CD4-positive, alpha-beta T cell treated with Interleukin-17A for 1 hour (primary cell): ENCODE measurements around the gene SYT7.
A peak's percentile ranks its signal among the peaks of the same experiment; 100 is the strongest.

ENCODE experiments used
- DNase-seq: peaks from one replicate; pipeline ENCODE4 v3.0.0-alpha.2; 2020

The SYT7 gene

DNA sequence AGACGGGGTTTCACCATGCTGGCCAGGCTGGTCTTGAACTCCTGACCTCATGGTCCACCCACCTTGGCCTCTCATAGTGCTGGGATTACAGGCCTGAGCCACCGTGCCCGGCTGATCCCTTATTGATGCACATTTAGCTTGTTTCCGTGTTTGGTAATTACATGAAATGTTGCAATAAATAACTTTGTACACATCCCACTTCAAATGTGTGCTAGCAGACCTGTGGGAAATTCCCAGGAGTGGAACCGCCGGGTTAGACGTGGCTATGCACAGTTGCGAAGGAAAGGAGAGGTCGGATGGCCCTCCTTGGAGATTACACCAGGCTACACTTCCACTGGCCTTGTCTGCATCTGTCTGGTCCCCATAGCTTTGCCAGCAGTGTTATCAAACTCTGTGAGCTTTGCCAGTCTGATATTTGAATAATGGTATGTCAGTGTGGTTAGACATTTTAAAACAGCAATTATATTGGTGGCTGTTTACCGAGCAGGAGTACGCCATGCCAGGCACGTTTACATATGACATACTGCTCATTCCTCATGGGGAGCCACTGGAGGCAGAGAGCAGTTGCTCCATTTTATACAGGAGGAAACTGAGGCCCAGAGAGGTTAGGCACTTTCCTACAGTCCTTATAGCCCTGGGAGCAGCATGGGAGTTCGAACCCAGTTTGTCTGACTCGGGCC is 27.2 kb upstream of the SYT7 start:
- DNase-seq, result no peak

GRCh38 chr11:61607426-61607825 is 26.6 kb upstream of the SYT7 start:
- DNase-seq, result no peak

DNA sequence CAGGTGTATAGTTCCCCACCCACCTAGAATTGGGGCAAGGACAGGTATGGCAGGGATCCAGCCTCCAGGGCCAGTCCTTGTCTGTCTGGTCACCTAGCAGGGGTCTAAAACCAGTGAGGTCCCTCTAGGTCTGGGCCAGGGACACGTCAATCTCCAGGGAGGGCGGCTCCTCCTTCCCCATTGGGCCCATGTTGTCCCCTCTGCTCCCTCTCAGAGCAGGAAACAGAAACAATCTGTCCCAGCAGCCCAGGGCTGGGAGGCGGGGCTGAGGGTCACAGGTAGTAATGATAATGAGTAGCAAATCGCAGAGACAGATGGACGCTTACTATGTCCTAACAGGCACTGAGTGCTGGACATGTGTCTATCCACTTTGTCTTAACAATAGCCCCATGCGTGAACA is 22.8 kb upstream of the SYT7 start:
- DNase-seq, result no peak

DNA sequence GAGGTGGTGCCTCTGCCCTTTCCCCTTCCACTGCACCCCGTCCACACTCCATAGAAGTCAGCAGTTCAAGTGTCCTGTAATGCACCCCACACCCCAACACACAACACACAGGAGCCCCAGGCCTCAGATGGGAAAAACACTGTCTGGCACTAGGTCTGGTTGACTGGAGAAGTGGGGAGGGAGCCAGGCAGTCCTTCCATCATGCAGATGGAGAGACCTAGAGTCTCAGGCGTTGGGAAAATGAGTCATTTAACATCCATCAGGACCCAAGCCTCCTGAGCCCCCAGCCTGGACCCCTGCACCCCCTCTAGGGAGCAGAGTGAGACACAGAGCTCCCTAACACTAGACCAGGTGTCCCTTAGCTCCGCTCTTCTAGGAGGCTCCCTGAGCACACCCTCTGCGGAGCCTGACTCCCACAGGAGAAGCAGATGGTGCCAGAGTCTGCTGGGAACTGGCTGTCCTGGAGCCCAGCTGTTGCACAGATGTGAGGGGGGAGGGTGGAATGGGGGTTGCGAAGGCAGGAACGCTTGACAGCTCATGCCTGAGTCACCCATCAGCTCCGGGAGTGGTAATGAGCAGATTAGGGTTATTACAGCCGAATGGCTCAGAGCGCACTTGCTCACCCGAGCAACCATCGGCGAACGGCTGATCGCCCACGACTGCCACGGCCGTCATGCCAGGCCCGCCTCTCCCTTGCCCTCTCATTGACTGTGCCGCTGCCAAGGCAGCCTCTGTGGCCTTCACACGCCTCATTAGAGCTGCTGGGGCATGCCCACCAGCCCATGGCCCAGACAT is 22.1 kb upstream of the SYT7 start:
- no peak for DNase-seq

DNA sequence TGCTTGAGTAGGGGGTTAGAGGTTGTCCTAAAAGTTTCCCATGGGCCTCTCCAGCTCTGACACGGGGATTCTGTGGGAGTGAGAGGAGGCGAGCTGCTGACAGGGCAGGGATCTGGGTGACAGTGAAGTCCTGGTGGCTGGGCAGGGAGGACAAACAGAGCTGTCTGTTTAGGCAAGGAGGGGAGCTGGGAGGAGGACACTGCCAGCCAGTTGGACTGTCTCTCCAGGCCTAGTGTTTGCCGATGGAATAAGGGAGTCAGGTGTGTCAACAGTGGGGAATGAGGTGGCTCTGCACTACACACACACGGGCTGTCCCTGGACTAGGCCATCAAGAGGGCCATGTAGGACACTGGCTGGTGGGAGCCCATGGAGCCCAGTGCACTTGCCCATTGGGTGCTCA is 20.6 kb upstream of the SYT7 start:
- no peak for DNase-seq

DNA sequence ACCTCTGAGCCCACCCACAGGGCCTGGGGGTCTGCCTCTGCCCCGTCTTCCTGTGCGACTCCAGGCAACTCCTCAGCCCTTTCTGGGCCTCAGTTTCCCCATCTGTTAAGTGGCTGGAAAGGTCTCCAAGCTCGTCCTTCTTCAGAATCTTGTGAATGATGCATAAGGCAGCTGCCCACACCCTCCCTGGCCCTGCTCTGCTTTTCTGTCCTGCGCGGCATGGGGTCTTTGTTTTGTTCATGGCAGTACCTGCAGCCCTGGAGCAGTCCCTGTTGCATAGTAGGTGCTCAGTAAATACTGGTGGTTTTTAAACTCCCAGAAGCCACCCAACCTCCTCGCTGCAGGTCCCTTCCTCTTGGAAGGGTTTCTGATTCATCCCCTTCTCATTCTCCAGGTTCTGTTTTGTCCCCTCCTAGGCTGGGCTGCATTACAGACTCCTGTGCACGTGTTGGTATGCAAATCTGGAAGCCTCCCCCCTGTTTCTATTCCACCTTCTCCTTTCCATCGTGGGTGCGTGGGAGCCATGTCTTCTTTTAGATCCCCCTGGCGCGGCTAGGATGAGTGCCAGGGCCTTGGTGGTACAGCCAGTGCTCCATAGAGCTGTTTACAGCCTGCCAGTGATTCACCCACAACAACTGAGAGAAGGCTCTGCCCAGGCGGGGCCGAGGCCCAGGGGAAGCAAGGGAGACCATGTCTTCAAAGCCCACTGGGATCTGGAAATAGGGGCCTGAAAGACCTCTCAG is 19.3 kb upstream of the SYT7 start:
- DNase-seq, result no peak

GRCh38 chr11:61598886-61599868 is 18.3 kb upstream of the SYT7 start:
- DNase-seq, result no peak

DNA sequence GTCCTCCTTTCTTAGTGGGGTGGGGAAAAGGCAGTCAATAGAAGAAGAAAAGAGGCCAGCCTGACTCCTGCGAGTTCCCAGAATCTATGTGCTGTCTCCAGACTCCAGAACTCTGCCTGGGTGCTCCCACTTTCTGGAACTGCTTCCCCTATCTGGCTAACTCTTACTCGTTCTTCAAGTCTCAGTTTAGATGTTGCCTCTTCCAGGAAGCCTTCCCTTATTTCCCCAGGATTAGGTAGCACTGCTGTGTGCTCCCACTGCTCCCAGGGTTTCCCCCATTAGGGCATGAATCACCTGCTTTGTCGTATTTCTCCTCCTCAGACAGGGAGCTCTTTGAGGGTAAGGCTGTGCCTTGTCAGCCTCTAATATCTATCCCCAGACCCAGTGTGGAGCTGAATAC is 17.5 kb upstream of the SYT7 start:
- no peak for DNase-seq

- no peak for DNase-seq
These were observed 16.1 kb upstream of the SYT7 start for GRCh38 chr11:61596990-61597389.

GRCh38 chr11:61596542-61596941 is 15.7 kb upstream of the SYT7 start:
- no peak for DNase-seq

- no peak for DNase-seq
These were observed 14.0 kb upstream of the SYT7 start for GRCh38 chr11:61594907-61595257.

GRCh38 chr11:61593151-61593550 is 12.3 kb upstream of the SYT7 start:
- no peak for DNase-seq

DNA sequence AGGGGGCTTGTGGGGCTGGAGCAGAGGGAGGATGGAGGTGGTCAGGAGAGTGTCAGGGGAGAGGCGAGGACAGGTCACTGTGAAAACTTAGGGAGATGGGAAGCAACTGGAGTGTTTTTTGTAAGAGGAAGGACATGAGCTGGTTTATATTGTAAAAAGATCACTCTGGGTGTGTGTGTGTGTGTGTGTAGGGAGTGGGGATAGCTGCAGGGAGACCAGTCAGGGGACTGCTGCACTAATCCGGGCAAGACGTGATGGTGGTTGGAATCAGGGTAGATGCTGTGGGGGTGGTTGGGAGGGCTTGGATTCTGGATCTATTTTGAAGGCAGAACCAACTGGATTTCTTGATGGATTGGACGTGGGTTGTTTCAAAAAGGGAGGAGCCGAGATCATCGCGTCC is 11.3 kb upstream of the SYT7 start:
- DNase-seq, result no peak

DNA sequence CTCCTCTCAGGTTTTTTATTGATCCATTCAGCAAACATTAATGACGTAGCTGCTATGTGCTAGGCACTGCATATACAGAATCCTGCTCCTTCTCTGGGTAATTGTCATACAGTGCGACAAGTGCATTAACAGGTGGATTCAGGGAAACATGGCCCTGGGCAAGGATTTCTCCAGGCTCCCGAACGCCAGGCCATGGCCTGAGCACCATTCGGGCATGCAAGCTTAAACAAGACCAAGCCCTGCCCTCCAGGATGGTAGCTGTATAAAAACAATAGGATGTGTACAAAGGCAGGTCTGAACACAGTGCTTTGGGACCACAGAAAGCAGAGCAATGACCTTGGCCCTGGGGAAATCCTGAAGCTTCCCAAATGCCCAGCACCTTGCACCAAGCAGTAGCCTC is 9.1 kb upstream of the SYT7 start:
- DNase-seq, result no peak

GRCh38 chr11:61588728-61589191 is 7.9 kb upstream of the SYT7 start:
- DNase-seq, result no peak

- DNase-seq, result peak; percentile 65
These were observed 7.3 kb upstream of the SYT7 start for GRCh38 chr11:61587951-61588727.

DNA sequence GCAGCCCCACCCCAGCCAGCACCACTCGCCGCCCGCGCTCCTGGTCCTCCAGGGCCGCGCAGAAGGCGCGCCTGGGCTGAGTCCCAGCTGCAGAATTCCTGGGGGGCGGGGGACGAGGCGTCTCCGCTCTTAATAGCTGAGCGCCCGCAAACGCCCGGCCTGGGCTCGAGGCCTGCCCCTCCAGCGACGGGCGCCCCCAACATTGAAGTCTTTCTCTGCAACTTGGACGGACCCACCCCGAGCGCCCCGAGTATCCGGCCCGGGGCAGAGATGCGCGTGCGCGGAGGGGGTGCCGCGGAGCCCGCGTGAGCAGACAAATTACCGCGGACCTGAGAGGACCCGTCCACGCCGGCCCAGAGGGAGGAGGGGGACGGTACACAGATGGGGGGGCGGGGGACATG is 6.7 kb upstream of the SYT7 start:
- DNase-seq, result peak; percentile 34

- no peak for DNase-seq
These were observed 6.0 kb upstream of the SYT7 start for GRCh38 chr11:61586792-61587430.

DNA sequence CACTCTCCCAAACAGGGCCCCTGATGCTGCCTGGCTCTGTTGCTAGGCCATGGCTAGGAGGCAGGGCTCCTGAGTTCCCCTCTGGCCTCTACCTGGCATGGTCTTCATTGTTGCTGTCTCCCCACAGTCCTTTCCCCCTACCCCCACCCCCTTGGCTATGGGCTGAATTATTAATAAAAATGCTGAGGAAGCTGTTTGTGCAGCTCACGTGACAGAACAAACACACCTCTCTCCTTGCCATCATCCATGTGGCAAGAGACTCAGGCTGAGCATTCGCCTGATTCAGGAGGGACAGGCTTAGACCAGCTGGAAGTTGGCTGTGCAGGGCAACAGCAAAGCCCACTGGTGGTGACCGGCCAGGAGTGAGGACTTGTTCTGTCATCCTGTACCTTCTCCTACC is 4.2 kb upstream of the SYT7 start:
- no peak for DNase-seq

- DNase-seq, result no peak
These were observed 1.1 kb upstream of the SYT7 start for GRCh38 chr11:61581931-61582330.

GRCh38 chr11:61580271-61580888 is 496 bp downstream of the SYT7 start:
- no peak for DNase-seq
